T-helper 22 cell (primary cell): Measurements from ENCODE around the gene LAMA3.

Experiments
- DNase-seq: peaks from one replicate; pipeline ENCODE4 v3.0.0-alpha.2; 2020; ENCODE audit warnings: low read depth

LAMA3 gene

DNA sequence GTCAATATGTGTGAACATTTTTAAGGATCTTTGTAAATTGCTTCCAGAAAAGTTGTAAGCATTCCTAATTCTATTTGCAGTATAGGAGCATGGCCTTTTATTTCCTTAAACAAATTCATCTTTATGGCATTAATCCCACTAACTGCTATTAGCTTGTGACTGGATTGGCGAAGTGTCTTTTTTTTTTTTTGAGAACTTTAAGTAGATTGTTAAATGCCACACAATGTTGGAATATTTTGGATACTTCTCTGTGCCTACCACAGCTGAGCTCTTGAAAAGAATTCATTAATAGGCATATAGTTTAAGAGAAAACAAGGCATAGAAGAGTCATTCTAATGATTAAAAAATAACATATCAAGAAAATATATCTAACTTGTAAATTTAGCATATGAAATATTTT is 129.7 kb downstream of the LAMA3 start:
- DNase-seq = no peak

DNA sequence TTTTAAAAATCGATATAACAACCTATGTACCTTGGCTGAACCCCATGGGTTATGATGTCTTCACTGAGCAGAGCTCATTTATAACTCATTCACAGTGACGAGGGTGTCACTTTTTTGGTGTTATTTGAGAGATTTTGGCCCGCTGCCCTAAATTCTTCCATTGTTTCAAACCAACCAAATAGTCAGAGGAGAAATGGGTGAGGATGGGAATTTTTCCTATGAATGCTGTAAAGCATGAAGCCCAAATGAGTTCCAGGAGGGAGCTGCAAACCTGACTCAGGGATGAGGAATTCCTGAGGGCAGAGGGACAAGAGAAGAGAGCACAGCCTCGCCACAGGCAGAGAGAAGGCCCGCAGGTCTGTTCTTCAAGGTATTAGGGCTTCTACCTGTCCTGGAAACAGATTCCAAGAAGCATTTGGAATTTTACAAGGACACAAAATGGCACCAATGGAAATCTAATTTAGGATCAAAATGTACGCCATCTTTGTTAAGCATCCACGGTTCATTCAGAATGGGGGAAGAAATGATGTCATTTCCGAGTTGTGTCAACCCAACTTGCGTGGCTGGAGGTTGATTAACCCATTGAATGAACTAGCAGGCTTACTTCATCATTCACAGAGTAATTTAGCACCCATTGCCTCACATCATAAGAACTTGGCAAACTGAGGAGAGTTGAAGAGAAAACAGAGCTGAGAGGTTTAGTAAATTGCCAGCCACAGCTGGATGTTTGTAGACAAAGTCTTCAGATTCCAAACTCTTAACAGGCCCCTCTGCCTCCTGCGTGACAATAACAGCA is 133.5 kb downstream of the LAMA3 start:
- DNase-seq = no peak

DNA sequence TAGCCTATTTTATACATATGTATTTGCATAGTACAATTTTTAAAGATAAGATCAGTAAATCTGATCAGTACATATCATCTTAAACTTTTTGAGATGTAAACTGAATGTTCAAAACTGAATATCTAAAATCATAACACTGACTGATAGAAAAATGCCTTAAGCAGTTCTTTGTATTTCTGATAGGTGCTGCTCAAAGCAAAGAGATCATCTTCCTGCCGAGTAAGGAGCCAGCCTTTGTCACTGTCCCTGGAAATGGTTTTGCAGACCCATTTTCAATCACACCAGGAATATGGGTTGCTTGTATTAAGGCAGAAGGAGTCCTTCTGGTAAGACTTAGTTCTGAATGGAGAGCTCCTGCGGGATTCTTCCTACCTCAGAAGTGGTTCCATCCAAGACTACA is 135.0 kb downstream of the LAMA3 start:
- DNase-seq = no peak

DNA sequence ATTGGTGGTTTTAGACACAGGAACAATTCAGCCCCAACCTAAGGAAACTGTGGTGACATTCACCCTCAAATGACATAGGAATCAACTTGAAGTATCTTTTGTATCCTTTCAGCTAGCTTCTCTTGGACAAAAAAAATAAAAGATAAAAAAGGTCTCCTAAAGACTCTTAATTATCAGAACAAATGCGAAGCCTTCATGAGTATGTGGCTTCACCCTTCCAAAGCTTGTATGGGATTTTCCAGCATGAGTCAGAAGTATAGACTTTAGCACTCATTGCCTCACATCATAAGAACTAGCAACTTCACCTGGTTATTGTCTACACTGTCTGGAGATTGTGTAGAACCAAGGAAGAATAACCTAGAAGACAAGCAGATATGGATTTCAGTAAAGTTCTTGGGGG is 135.4 kb downstream of the LAMA3 start:
- DNase-seq = no peak

DNA sequence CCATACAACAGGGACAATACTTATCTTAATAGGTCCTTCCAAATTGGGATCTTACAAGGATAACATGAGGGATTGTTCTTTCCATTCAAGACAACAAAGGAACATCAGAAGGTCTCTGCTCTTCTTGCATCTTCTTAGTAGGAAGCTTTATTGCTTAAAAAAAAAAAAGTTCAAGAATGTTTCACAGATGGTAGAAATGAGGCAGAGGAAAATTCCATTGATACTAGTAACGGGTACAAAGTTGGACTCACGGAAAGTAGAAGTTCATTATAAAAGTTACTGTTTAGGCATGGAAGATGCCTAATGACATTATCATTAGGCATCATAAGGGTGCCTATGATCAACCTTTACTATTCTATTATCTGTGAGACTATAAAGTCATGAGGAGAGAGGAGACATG is 136.2 kb downstream of the LAMA3 start:
- no peak for DNase-seq

DNA sequence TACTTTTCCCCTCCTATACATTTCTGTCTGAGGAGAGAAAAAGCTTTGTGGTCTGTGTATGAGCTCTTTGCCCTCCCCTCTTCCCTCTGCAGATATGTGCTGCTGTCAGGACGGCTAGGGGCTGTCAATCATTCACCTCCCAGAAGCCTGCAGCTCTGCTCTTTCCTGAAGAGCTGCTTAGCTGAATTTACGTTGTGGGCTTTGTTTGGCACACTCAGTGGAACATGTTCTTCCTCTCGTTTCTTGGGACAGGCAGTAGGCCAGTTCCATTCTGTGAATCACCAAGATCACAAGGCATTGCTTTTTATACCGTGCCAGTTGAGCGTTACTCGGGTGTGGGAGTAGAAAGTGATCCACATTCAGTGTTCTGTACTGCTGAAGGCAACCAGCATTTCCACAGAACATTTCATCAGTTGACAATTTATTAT is 136.7 kb downstream of the LAMA3 start:
- DNase-seq = no peak

DNA sequence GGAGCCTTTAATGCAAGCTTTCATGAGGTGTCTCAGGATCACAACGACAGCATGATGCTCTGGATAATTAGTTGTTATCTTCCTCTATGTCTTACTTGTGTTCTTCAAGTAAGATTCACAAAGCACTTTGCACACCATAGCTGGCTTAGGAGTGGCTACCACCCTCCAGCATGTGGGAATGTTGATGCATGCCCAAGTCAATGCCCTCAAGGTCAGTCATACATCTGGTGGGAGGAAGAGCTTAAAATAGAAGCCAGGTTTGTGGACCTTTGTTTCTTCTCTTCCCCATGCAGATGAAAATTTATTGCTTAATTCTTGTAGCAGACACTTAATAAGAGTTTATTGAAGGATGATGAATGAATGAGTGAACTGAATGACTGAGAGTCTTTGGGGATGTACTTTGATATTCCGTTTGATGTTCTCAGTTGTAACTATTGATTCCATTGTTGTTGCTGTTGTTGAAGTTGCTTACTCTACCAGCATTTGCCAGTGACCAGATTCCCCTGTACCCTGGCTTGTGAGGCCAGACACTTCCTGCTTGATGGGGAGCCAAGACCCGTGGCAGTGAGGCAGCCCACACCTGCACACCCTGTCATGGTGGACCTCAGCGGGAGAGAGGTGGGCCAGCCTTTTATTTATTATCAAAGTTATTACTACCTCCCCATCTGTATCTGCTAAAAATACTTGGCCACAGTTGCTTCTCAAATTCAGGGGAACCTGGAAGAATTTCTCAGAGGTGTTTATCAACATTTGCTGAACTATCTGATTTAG is 137.8 kb downstream of the LAMA3 start:
- no peak for DNase-seq

DNA sequence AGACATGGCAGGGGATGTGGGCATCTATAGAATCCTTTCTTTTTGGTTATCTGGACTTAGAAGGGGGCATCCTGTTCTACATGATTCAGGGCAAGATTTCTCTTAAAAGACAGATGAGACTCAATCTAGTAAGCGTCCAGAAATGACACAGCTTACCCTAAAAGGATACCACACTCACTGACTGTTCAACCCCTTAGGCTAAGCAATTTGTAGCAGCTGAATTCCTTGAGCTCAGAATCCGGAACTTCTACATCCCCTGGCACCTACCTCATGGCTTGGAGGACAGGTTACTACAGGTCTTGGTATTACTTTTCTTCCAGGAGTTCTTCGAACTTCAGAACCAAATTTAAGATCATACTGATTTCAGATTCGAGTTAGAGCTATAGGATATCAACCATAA is 138.4 kb downstream of the LAMA3 start:
- no peak for DNase-seq

DNA sequence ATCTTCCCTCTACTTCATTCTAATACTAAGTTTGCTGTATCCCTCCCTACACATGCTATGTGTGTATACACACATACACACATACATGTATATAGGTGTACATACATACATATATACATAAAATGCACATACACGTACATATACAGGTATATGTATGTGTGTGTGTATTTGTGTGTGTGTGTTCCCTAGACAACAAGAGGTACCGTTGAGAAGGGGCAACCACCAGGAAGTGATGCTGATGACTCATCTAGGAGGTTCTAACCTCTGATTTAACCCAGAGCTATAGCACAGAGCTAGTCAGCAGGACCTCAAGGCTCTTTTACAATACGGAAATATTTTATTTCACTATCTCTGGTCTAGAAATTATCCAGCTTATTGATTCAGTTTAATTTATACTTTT is 139.2 kb downstream of the LAMA3 start:
- DNase-seq = peak; percentile 47

DNA sequence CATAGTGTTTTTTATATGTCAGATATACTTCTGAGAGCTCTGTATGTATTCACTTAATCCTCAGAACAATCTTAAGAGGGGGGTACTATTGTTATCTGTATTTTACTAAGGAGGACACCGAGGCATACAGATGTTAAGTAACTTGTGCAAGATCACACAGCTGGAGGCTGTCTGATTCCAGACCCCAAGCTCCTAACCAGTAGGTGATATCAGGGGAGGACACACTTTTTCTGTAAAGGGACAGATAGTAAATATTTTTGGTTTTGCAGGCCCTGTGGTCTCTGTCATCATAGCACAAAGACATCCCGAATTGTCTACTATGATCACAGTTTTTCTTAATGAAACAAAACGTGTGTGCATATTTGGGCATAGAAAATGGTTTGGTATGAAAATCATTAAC is 143.7 kb downstream of the LAMA3 start:
- DNase-seq = no peak

DNA sequence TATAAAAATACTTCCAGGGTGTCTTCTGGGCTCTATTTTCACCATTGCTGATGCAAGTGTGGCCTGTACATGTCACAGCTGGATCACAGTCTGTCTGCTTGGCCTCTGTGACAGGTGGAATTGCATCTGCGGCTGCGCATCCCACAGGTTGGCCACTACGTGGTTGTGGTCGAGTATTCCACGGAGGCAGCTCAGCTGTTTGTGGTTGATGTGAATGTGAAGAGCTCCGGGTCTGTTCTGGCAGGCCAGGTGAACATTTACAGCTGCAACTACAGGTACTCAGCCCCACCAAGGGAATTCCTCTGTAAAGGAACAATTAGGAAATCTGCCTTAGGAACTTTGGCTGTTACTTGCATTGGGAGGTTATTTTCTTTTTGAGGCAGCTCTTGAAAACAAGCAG is 144.5 kb downstream of the LAMA3 start:
- DNase-seq = no peak

DNA sequence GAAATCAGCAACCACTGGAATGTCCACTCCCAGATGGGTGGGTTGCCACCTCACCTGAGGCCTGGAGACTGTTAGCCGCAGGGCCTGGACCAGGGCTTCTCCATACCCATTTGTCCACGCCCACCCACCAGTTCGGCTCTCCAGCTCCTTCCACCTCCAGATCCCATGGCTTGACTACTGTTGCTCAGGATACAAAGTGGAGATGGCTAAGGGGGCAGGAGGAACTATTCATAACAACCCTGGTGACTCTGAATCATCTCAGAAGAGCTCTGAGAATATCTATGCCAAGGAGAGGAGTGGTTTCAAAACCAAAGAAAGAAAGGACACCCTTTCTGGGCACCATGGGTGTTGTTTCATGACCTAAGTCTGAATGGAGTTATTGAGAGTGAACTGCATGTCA is 145.8 kb downstream of the LAMA3 start:
- no peak for DNase-seq

DNA sequence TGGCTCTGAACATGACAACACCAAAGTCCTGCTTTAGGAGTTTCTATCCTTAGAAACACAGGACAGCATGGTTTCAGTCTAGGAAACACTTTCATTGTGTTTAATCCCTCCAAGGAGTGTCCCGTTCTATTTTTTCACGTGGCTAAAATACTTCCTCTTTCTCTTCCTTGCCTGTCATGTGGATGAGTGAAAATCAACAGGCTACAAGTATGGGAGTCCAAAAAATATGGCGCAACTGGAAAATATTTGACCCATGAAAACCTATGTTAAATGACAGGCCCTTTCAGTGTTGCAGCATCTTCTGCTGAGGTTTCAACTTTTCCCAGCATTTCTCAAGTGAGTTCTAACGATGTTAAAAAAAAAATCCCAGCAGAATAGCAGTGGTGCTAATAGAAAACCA is 146.3 kb downstream of the LAMA3 start:
- no peak for DNase-seq

DNA sequence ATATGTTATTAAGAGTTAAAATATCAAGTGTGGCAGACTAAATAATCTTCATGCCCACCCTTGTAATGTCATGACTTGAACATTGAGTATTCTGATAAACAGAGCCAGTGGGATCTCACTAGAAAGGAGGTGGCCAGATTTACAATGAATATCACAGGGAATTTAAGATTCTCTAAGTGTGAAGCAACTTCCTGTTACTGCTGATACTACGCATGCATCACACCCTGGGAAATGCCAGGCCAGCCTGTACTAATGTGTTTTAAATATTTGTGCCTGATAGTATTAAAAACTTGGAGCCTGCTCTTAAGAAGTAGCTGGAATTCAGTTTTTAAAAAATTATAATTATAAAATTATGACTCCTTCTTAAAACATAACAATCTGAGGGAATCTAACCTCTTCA is 148.3 kb downstream of the LAMA3 start:
- no peak for DNase-seq

DNA sequence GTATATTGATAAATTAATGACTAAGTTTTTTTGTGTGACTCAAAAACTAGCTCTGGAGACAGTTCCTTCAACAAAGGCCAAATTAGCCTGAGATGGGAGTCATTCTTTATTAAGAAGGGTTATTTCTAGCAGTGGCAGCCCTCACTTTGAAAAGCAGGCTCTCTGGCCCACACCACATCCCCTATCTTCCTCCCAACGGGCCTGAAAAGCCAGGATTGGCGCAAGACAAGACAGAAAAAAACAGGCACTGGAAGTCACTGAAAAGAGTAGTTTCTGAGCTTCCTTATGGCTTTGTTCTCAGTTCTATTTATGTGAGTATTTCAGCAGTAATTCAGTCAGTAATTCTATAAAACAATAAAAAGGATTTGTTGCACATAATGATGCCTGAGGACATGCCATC is 149.0 kb downstream of the LAMA3 start:
- no peak for DNase-seq

DNA sequence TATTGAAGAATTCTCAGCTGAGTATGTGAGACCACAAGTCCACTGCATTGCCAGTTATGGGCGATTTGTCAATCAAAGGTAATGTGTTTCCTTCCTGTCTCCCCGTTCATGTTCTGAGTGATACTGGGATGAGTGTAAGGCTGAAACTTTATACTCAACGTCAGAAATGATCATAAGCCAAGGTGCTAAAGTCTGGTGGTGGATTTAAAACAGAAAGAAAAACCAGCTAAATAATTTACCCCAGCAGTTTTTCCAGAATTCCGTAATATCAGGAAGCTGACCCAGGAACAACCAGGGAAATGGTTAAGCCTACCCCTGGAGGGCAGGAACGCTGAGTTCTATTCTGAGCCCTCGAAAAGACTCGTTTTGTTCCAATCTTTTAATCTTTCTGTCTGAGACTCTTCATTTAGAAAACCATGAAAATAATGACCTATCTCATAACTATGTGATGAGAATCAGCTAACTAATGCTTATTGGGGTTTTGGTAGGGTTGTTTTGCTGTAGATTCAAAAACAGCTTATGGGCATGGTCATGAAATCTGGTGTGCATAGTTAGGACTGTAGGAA is 149.6 kb downstream of the LAMA3 start:
- DNase-seq = no peak

DNA sequence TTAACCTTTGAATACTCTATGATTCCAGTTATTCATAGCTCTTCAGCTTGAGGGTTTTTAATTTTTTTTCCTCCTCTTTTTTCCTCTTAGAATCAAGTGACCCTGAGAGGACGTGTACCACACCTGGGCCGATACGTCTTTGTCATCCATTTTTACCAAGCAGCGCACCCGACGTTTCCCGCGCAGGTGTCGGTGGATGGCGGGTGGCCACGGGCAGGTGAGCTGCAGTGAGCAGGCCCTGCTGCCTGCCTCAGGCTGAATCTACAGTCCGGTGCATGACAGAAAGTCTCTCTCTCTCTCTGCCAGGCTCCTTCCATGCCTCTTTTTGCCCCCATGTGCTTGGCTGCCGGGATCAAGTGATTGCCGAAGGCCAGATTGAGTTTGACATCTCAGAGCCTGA is 153.1 kb downstream of the LAMA3 start:
- DNase-seq = no peak

DNA sequence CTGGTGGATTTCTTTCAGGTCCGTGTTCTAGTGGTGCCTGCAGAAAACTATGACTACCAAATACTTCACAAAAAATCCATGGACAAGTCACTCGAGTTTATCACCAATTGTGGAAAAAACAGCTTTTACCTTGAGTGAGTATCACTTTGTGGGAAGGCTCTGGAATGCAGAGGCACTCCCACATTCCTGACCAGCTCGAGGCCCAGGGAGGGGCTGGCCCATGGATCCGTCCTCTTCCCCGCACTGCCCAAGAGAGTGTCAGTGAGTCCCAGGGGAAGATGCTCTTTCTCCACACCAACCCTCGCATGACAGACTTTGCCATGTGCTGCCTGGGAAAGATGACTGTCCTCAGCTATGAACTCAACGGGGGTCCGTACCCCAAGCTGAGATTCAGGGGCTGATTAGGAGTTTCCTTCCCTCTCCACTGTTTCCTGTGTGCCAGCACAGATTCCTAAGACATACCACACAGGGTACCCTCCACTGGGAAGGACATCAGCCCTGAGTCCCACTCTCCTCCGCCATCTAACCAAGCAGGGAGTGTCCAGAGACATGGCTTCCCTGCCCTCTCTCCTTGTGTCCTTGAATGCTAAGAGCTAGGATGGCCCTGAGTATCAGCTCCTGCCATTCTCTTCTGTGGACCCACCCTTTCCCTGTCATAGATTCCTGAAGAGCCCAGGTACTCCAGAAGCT is 155.9 kb downstream of the LAMA3 start:
- DNase-seq = no peak

DNA sequence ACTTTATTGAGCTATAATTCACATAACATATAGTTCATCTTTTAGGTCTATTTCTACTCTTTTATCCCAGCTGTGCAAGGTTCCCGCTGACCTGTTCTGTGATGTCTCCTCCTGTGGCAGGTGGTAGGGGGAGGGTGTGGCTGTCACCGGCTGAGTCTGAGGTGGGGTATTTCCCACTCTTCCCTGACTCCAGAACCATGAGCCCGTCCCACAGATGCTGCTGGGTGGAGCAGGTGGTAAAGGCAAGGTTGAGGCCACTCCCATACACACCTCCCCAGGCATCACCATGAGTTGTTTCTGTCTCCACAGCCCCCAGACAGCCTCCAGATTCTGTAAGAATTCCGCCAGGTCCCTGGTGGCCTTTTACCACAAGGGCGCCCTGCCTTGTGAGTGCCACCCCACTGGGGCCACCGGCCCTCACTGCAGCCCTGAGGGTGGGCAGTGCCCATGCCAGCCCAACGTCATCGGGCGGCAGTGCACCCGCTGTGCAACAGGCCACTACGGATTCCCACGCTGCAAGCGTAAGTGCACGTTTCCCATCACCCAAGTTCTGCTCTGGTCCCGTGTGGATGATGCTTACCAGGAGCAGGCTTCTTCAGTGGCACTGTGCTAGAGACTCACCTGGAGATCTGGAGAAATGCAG is 156.9 kb downstream of the LAMA3 start:
- no peak for DNase-seq

DNA sequence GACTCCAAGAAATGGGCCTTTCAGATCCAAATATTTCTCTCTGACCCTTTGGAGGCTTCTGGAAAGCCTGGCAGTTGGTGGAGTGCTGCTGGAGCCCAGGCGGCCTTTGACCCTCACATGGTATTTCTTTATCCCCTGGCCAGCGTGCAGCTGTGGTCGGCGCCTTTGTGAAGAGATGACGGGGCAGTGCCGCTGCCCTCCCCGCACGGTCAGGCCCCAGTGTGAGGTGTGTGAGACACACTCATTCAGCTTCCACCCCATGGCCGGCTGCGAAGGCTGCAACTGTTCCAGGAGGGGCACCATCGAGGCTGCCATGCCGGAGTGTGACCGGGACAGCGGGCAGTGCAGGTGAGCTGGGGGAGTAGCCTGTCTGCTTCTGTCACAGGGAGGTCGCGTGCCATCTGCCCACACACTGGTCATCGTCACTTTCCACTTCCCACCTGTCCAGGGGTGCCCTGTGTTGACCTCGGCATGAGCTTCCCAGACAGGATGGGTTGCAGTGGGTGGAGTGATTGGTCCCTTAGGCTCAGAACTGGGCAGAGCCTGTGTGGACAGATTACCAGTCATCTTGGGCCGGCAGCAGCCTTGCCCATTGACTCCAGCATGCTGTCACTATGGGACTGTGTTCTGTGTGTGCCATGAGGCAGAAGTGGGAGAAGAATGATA is 158.2 kb downstream of the LAMA3 start:
- DNase-seq = no peak

DNA sequence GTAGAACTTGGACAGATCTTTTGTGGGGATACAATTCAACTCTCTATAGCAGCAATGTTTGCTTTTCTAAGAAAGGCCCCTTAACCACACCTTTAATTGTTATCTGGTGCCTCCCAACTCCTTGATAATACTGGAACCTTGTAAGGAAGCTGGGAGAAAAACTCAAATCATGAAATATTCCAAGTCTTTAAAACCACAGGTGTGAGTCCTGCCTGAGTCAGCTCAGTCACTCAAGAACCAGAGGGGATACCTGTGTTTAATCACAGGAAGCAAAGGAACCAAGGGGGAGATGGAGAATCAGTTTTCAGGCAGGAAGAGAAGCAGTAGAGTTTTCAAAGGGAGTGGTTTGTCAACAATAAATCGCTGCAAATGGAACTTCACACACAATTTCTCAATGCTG is 159.9 kb downstream of the LAMA3 start:
- DNase-seq = no peak

DNA sequence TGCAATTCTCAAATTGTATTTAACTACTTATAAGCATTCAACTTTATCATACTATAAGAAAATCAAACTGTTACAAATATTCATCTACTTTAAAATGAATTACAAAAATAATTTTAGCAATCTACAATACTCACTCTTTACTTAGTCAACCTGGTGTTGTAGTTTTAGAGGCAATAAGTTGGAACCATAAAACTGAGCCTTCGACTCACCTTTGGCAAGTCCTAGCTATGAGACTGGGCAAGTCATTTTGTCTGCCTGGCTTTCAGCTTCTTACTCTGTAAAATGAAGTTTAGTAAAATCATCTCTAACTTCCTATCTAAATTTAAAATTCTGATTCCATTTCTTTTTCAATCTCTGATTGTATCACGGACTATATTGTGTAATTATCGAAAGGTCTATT is 161.0 kb downstream of the LAMA3 start:
- no peak for DNase-seq
